Measurements from ENCODE around the gene CIDEC.

The CIDEC gene

GRCh38 chr3:9879830-9880549 lies at the start of gene CIDEC:
Gene CIDEC, minus strand, starts transcription at chr3:9880253. Its CDS starts 1,767 bp downstream, at chr3:9878486.
- no peak for DNase-seq

- no peak for DNase-seq
Observed at GRCh38 chr3:9928158-9928557, 48.1 kb upstream of the CIDEC start.

GRCh38 chr3:9918261-9919038 lies 38.4 kb upstream of the CIDEC start:
- DNase-seq, result no peak

GRCh38 chr3:9917820-9918219 lies 37.8 kb upstream of the CIDEC start:
- no peak for DNase-seq

- DNase-seq, result peak; percentile 18
Observed at GRCh38 chr3:9916734-9917680, 37.0 kb upstream of the CIDEC start, which contains the start of gene IL17RC. Gene IL17RC, plus strand, starts transcription at chr3:9917098. Its CDS starts 218 bp downstream, at chr3:9917316.

GRCh38 chr3:9916346-9916733 lies 36.3 kb upstream of the CIDEC start:
- DNase-seq, result no peak

GRCh38 chr3:9915254-9916141 lies 35.4 kb upstream of the CIDEC start:
- peak; percentile 26 for DNase-seq

GRCh38 chr3:9914559-9915253 lies 34.7 kb upstream of the CIDEC start:
- peak; percentile 41 for DNase-seq

GRCh38 chr3:9914011-9914410 lies 34.0 kb upstream of the CIDEC start:
- no peak for DNase-seq

GRCh38 chr3:9913601-9914000 lies 33.5 kb upstream of the CIDEC start:
- DNase-seq, result no peak

- DNase-seq, result peak; percentile 22
Observed at GRCh38 chr3:9912294-9912935, 32.4 kb upstream of the CIDEC start.

GRCh38 chr3:9911863-9912262 lies 31.8 kb upstream of the CIDEC start:
- no peak for DNase-seq

- DNase-seq, result peak; percentile 25
Observed at GRCh38 chr3:9909221-9910013, 29.4 kb upstream of the CIDEC start.

- no peak for DNase-seq
Observed at GRCh38 chr3:9908286-9908685, 28.2 kb upstream of the CIDEC start.

GRCh38 chr3:9906480-9906879 lies 26.4 kb upstream of the CIDEC start:
- no peak for DNase-seq

- DNase-seq, result no peak
Observed at GRCh38 chr3:9903904-9904303, 23.9 kb upstream of the CIDEC start.

GRCh38 chr3:9903238-9903624 lies 23.2 kb upstream of the CIDEC start:
- peak; percentile 34 for DNase-seq

GRCh38 chr3:9902372-9903237 lies 22.6 kb upstream of the CIDEC start, which contains the start of gene IL17RE:
Gene IL17RE, plus strand, starts transcription at chr3:9902848. Its CDS starts 85 bp downstream, at chr3:9902933.
- no peak for DNase-seq

- DNase-seq, result peak; percentile 35
Observed at GRCh38 chr3:9901967-9902366, 21.9 kb upstream of the CIDEC start.

Data from MV-4-11 (cell line).